GM23338 (cell line): ENCODE results near the gene PLA2G4B. TPM values are rescaled to one million over a fixed set of nuclear protein-coding genes. Genes with fewer than 3 reads are reported as not detected.

ENCODE experiments used
- ATAC-seq: fragments of 200-7000 bp; cut with Tn5 transposase; 3 replicates; pipeline ENCODE4 v1.9.1; 2020
- DNase-seq: peaks from one replicate; pipeline ENCODE4 v3.0.0-alpha.2; 2015; ENCODE audit warnings: low spot score
- H2AFZ ChIP-seq: fragments of 200-600 bp; sonication (generic); 2 replicates; pipeline ENCODE4 v1.8.0; 2016; ENCODE audit warnings: antibody characterized with exemption, mild to moderate bottlenecking, moderate library complexity
- H3F3A ChIP-seq: fragments of 200-600 bp; sonication (generic); replicated peaks from 2 replicates; pipeline ENCODE4 v1.8.0; 2017; ENCODE audit warnings: antibody characterized with exemption, mixed run types, low read depth
- H3K27ac ChIP-seq: fragments of 200-600 bp; sonication (generic); 2 replicates; pipeline ENCODE4 v1.6.1; 2016; ENCODE audit warnings: low read depth
- H3K27me3 ChIP-seq: fragments of 200-600 bp; sonication (generic); 2 replicates; pipeline ENCODE4 v1.8.0; 2016; ENCODE audit warnings: mild to moderate bottlenecking, mixed run types, moderate library complexity; ENCODE audit not compliant: insufficient read depth
- H3K36me3 ChIP-seq: fragments of 200-600 bp; sonication (generic); 2 replicates; pipeline ENCODE4 v1.8.0; 2016; ENCODE audit warnings: mild to moderate bottlenecking; ENCODE audit not compliant: insufficient read depth
- H3K4me1 ChIP-seq: fragments of 200-600 bp; sonication (generic); 2 replicates; pipeline ENCODE4 v1.8.0; 2016; ENCODE audit warnings: mild to moderate bottlenecking, moderate library complexity; ENCODE audit not compliant: insufficient read depth
- H3K4me2 ChIP-seq: fragments of 200-600 bp; sonication (generic); 2 replicates; pipeline ENCODE4 v1.7.1; 2017; ENCODE audit warnings: mixed run types
- H3K4me3 ChIP-seq: fragments of 200-600 bp; sonication (generic); 2 replicates; pipeline ENCODE4 v1.6.1; 2016; ENCODE audit warnings: mixed run types
- H3K79me2 ChIP-seq: fragments of 200-600 bp; sonication (generic); replicated peaks from 2 replicates; pipeline ENCODE4 v1.8.0; 2017; ENCODE audit warnings: mild to moderate bottlenecking; ENCODE audit not compliant: insufficient read depth
- H3K9me2 ChIP-seq: fragments of 200-600 bp; sonication (generic); 2 replicates; pipeline ENCODE4 v1.8.0; 2017; ENCODE audit not compliant: insufficient read depth
- H4K20me1 ChIP-seq: fragments of 200-600 bp; sonication (generic); replicated peaks from 2 replicates; pipeline ENCODE4 v1.8.0; 2017; ENCODE audit warnings: mild to moderate bottlenecking; ENCODE audit not compliant: insufficient read depth
- H3K27ac Mint-ChIP-seq: 2 replicates; pipeline ENCODE4 v1.8.0; 2020; ENCODE audit warnings: inconsistent platforms, mild to moderate bottlenecking, moderate library complexity, mixed read lengths
- H3K27me3 Mint-ChIP-seq: 3 replicates; pipeline ENCODE4 v1.8.0; 2022; ENCODE audit warnings: low read depth, mild to moderate bottlenecking, moderate library complexity, mixed read lengths, inconsistent platforms; ENCODE audit not compliant: insufficient read depth, poor library complexity
- H3K36me3 Mint-ChIP-seq: 3 replicates; pipeline ENCODE4 v1.8.0; 2021; ENCODE audit warnings: low read depth, mild to moderate bottlenecking, inconsistent platforms, moderate library complexity, mixed read lengths
- H3K4me1 Mint-ChIP-seq: 3 replicates; pipeline ENCODE4 v1.8.0; 2020; ENCODE audit warnings: mild to moderate bottlenecking, inconsistent platforms, mixed read lengths
- H3K4me3 Mint-ChIP-seq: 3 replicates; pipeline ENCODE4 v1.8.0; 2021; ENCODE audit warnings: moderate library complexity, mild to moderate bottlenecking, inconsistent platforms, mixed read lengths
- H3K9me3 Mint-ChIP-seq: 3 replicates; pipeline ENCODE4 v1.8.0; 2020; ENCODE audit warnings: moderate library complexity, mild to moderate bottlenecking, inconsistent platforms, mixed read lengths
- CREB1 ChIP-seq: fragments of 250-450 bp; sonication (Bioruptor Pico); IDR thresholded peaks from 2 replicates; pipeline ENCODE4 v1.5.0; 2020; ENCODE audit warnings: low read depth, mild to moderate bottlenecking, moderate library complexity
- CTCF ChIP-seq, 2 experiments: fragments of 200-600 bp in 1 of 2; sonication (generic) in 1 of 2; conservative IDR thresholded peaks; 2 replicates each; pipeline versions ENCODE4 v1.5.1 to v1.6.1; 2016 to 2017; ENCODE audit warnings: antibody characterized with exemption in 2 of 2, low read depth in 2 of 2, mild to moderate bottlenecking in 2 of 2, moderate library complexity in 1 of 2
- ETS1 ChIP-seq: IDR thresholded peaks from 2 replicates; pipeline ENCODE4 v1.6.1; 2016; ENCODE audit warnings: antibody characterized with exemption
- EZH2 ChIP-seq: fragments of 200-600 bp; sonication (generic); IDR thresholded peaks from one replicate; pipeline ENCODE4 v1.8.0; 2017; ENCODE audit warnings: antibody characterized with exemption, mild to moderate bottlenecking, low read depth; ENCODE audit not compliant: unreplicated experiment
- EZH2phosphoT487 ChIP-seq: fragments of 200-600 bp; sonication (generic); IDR thresholded peaks from one replicate; pipeline ENCODE4 v1.8.1; 2018; ENCODE audit warnings: antibody characterized with exemption; ENCODE audit not compliant: unreplicated experiment
- JUNB ChIP-seq: IDR thresholded peaks from one replicate; pipeline ENCODE4 v1.6.1; 2016; ENCODE audit warnings: antibody characterized with exemption; ENCODE audit not compliant: unreplicated experiment
- NANOG ChIP-seq: IDR thresholded peaks from 2 replicates; pipeline ENCODE4 v1.6.1; 2016; ENCODE audit warnings: antibody characterized with exemption, borderline replicate concordance
- POLR2AphosphoS5 ChIP-seq: IDR thresholded peaks from 2 replicates; pipeline ENCODE4 v1.6.1; 2016; ENCODE audit warnings: antibody characterized with exemption, low read depth
- REST ChIP-seq: IDR thresholded peaks from one replicate; pipeline ENCODE4 v1.6.1; 2018; ENCODE audit warnings: antibody characterized with exemption; ENCODE audit not compliant: unreplicated experiment
- STAT1 ChIP-seq: IDR thresholded peaks from one replicate; pipeline ENCODE4 v1.6.1; 2016; ENCODE audit warnings: antibody characterized with exemption; ENCODE audit not compliant: unreplicated experiment
- ZNF114 ChIP-seq: fragments of 250-450 bp; sonication (Bioruptor Pico); IDR thresholded peaks from 2 replicates; pipeline ENCODE4 v1.5.0; 2020; ENCODE audit warnings: mild to moderate bottlenecking, moderate library complexity
- ZNF331 ChIP-seq: fragments of 250-450 bp; sonication (Bioruptor Pico); IDR thresholded peaks from 2 replicates; pipeline ENCODE4 v1.5.0; 2020; ENCODE audit warnings: low read depth, mild to moderate bottlenecking, moderate library complexity
- ZNF462 ChIP-seq: fragments of 250-450 bp; sonication (Bioruptor Pico); IDR thresholded peaks from 2 replicates; pipeline ENCODE4 v1.5.0; 2020; ENCODE audit warnings: mild to moderate bottlenecking, moderate library complexity
- polyA plus RNA-seq: library from polyadenylated mRNA; unstranded; fragments of >200 nt; fragmentation: Nextera tagmentation; extraction: Ambion mirVana; gene quantifications from 2 replicates; pipeline ENCODE4 v1.2.1, GENCODE V29; 2016
- total RNA-seq: library from RNA; depleted of rRNA; stranded (reverse); fragments of >200 nt; shearing (Covaris generic); gene quantifications from 2 replicates; pipeline ENCODE4 v1.2.3, GENCODE V29; 2014

Gene PLA2G4B
- total and polyA plus RNA-seq, 2 experiments from 2014 or later: 4.4 to 9.6 TPM

GRCh38 chr15:41798607-41799487, 39.8 kb upstream of the PLA2G4B start:
- ATAC-seq: no peak

More at GRCh38 chr15:41798607-41799487, 39.8 kb upstream of the PLA2G4B start:
- Histone ChIP-seq H3K4me1 (no peaks in the 10 kb centered on the region), H3K79me2 (no peaks in the 10 kb centered on the region; the same call in 1 of the 2 replicates), H3K4me3 (no peak overlapping the region), H3K27me3 (no peaks in the 10 kb centered on the region), H3K9me2 (no peaks in the 10 kb centered on the region), H3K36me3 (no peaks in the 10 kb centered on the region), H3K4me2 (no peak overlapping the region), H3F3A (no peaks in the 10 kb centered on the region), H2AFZ (no peak overlapping the region), H4K20me1 (no peaks in the 10 kb centered on the region; the same call in 1 of the 2 replicates), H3K27ac (no peak overlapping the region)
- Mint-ChIP-seq H3K36me3 (no peaks in the 10 kb centered on the region; the same call in 2 of the 3 replicates), H3K27me3 (no peaks in the 10 kb centered on the region), H3K27ac (no peak overlapping the region; the same call in 1 of the 2 replicates), H3K4me3 (no peak overlapping the region), H3K9me3 (no peaks in the 10 kb centered on the region), H3K4me1 (no peaks in the 10 kb centered on the region)
- DNase-seq: no peak
- TF ChIP-seq ZNF114 (CRISPR knock-in tag) (no peak), ZNF462 (no peak), JUNB (no peak), NANOG (no peak), ZNF331 (CRISPR knock-in tag) (no peak), EZH2 (no peak), REST (no peak), EZH2phosphoT487 (no peak), ETS1 (no peak), STAT1 (no peak), CREB1 (no peak), POLR2AphosphoS5 (no peak), CTCF (conservative IDR thresholded peaks at IDR 0.05; ENCODE audit: low read depth in 2 of 2) (no peak)
